Stimulated activated naive B cell treated with anti-CD40 and anti-IgM and Interleukin-4, amounts not matched to agents 10 μg/mL and 1 μg/mL and 100 μg/mL, for 72 hours (primary cell): ENCODE results near the gene MVB12B.

ENCODE experiments used
- ATAC-seq, 2 donors: fragments of 150-1000 bp; cut with Tn5 transposase; replicated peaks; 2 replicates each; pipeline ENCODE4 v1.10.0; 2021; ENCODE audit warnings: moderate library complexity in 1 of 2
- DNase-seq: peaks from one replicate; pipeline ENCODE4 v3.0.0; 2021
- H3K27ac Mint-ChIP-seq: one replicate; pipeline ENCODE4 v1.8.0; 2022; ENCODE audit warnings: mild to moderate bottlenecking, mixed read lengths
- H3K27me3 Mint-ChIP-seq, 2 donors: one replicate each; pipeline ENCODE4 v1.8.0; 2022; ENCODE audit warnings: mixed read lengths in 2 of 2
- H3K36me3 Mint-ChIP-seq, 2 donors: one replicate each; pipeline ENCODE4 v1.8.0; 2022; ENCODE audit warnings: mixed read lengths in 2 of 2, mild to moderate bottlenecking in 1 of 2
- H3K4me1 Mint-ChIP-seq, 2 donors: one replicate each; pipeline ENCODE4 v1.8.0; 2022; ENCODE audit warnings: mixed read lengths in 2 of 2, mild to moderate bottlenecking in 1 of 2
- H3K4me3 Mint-ChIP-seq, 2 donors: one replicate each; pipeline ENCODE4 v1.8.0; 2022; ENCODE audit warnings: mild to moderate bottlenecking in 2 of 2, mixed read lengths in 2 of 2, moderate library complexity in 1 of 2
- H3K9me3 Mint-ChIP-seq, 2 donors: one replicate each; pipeline ENCODE4 v1.8.0; 2022; ENCODE audit warnings: mixed read lengths in 2 of 2, mild to moderate bottlenecking in 1 of 2

MVB12B gene

DNA sequence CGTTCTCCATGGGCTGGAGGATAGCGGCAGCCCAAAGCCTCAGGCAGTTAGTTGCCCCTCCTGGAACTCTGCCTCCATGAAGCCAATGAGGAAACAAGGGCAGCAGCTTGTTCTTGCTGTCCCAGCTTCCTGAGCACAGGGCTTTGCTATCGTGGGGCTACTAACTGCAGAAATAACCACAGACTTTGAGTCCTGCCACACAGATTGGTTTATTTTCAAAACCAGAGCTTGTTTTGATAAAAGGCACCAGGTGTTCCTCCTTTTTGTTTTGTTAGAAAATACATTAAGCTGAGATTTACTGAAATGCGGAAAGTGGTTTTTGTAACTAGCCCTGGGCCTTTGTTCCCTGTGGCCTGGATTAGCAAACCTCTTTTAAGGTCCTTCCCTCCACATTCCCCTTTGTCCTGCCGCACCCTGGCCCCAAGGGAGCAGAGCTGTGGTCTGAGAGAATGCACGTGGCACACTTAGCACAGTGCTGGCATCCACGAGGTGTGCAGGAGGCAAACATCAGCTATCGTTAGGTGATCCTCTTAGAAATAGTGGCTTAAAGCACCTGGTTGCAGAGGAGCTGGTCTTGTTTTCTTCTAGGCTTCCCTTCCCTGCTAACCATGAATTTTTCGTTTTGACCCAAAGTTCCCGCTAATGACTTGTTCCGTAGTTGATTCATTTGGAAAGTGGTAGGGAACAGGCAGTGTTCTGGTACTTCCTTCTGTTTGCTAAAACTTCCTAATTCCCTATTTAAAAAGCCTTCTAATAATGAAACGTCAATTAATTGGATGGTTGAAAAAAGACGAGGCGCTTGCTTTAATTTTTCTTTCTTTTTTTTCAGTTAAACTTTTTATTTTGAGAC, 21.5 kb downstream of the MVB12B start:
- Mint-ChIP-seq H3K9me3 (peaks cover 7 to 10% of the 10 kb centered on the region in 2 donors), H3K4me1 (peaks cover 23 to 37% of the 10 kb centered on the region in 2 donors), H3K36me3 (peaks cover 12 to 25% of the 10 kb centered on the region in 2 donors), H3K27ac (no peak overlapping the region), H3K4me3 (no peak overlapping the region), H3K27me3 (peaks cover 8% of the 10 kb centered on the region in 2 donors)
- peak; percentile 34 to 48 for ATAC-seq
- DNase-seq = no peak

DNA sequence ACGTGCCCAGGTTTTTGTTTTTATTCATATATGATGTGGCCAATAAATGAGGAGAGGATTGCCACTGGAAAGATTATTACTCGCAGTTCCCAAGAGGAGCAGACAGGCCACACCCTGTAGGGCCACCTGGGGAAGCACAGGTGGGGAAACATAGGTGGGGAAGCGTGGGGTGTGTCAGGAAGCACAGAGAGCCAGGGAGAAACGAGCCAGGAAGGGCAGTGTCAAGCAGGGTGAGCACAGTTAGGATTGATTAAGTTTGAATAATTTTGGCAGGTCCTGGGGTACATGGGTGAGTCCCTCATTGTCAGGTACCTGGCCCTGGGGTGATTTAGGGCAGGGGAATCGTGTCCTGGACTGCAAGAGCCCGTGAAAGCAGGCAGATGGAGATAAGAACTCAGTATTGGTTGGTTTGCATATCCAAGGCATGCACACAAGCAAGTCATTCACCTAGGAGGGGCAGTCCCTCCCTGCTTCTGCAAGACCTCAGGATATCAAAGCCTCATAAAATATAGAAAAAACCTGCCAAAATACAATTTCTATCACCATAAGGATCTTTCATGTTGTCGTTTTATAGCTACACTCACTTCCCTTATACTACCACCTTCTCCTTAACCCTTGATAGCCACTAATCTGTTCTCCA, 22.4 kb downstream of the MVB12B start:
- Mint-ChIP-seq H3K4me1 (peaks cover 23 to 37% of the 10 kb centered on the region in 2 donors), H3K4me3 (no peak overlapping the region)

DNA sequence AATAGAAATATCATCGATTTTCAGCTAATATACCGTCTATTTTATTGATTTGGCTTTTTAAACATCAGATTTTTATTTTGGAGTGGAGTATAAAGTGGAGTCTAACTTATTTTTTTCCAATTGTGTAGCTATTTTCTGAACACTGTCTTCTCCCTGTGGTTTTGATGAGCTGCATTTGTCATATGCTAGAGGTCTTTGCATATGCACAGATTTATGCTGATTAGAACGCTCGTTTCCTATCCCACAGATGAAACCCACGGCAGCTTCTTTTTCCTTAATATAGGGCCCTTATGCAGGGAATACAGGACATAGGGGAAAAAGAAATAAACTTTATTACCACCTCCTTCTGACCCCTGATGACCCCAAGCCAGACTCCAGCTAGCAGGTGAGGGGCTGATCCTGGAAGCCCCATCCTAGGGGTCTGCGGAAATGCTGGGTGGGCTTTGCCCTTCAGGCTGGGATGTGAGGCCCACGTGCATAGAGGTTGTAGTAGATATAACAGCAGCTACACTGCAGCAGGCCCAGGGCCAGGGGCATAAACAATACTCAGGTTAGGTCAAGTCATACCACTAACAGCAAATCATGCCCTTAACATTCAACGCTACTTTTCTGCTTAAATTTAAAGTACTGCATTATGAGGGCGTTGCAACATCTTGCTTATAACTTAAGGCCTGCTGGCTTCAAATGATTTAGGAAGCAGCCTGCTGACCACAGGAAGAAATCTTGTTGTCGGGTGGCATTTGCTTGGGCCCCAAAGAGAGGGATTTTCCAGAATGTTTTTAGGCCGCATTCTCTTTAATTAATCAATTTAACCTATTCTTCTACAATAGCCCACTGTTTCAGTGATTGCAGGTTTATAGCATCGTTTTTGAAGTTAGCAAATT, 28.5 kb downstream of the MVB12B start:
- no peaks in the 10 kb centered on the region for H3K27me3 Mint-ChIP-seq
- peaks cover 8 to 10% of the 10 kb centered on the region in 2 donors for H3K9me3 Mint-ChIP-seq
- no peaks in the 10 kb centered on the region for H3K4me1 Mint-ChIP-seq
- ATAC-seq (no peak), DNase-seq (no peak)
- no peak overlapping the region for H3K27ac Mint-ChIP-seq
- peaks cover 14 to 20% of the 10 kb centered on the region in 2 donors for H3K36me3 Mint-ChIP-seq
- no peak overlapping the region for H3K4me3 Mint-ChIP-seq

More for the DNA sequence above, 22.4 kb downstream of the MVB12B start:
- no peak for DNase-seq
- Mint-ChIP-seq H3K27ac (no peak overlapping the region), H3K36me3 (peaks cover 12 to 25% of the 10 kb centered on the region in 2 donors), H3K27me3 (peaks cover 8% of the 10 kb centered on the region in 2 donors), H3K9me3 (peaks cover 7 to 10% of the 10 kb centered on the region in 2 donors)
- no peak for ATAC-seq

DNA sequence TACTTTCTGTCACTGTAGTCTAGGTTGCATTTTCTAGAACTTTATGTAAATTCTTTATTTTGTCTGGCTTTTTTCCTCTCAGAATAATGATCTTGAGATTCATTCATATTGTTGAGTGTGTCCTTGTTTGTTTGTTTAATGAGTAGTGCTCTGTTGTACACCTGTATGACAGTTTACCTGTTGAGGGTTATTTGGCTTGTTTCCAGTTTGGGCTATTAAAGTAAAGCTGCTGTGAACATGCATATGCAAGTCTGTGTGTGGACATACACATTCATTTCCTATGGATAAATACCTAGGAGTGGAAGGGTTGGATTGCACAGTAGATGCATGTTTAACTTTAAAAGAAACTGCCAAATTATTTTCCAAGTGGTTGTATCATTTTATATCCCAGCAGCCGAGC, 30.4 kb downstream of the MVB12B start:
- Mint-ChIP-seq H3K36me3 (peaks cover 6 to 22% of the 10 kb centered on the region in 2 donors), H3K4me3 (no peak overlapping the region), H3K9me3 (peaks cover 6 to 8% of the 10 kb centered on the region in 2 donors), H3K27ac (no peak overlapping the region), H3K4me1 (no peaks in the 10 kb centered on the region), H3K27me3 (no peaks in the 10 kb centered on the region)
- no peak for ATAC-seq
- no peak for DNase-seq

DNA sequence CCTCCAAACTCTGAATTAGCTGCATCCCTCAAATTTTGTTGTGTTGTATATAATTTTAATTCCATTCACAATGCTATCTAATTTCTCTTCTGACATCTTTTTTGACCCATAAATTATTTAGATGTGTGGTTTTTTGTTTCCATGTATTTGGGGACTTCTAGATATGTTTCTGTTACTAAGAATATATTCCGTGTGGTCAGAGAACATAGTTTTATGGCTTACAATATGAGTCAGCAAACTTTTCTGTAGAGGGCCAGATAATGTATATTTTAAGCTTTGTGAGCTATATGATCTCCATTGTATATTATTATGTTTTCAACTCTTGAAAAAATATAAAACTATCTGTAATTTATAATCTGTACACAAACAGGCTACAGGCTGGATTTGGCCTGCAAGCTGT, 33.4 kb downstream of the MVB12B start:
- DNase-seq (no peak), ATAC-seq (no peak)
- H3K9me3 Mint-ChIP-seq = peaks cover 10 to 15% of the 10 kb centered on the region in 2 donors
- H3K4me3 Mint-ChIP-seq = no peak overlapping the region
- no peaks in the 10 kb centered on the region for H3K27me3 Mint-ChIP-seq
- H3K4me1 Mint-ChIP-seq = no peaks in the 10 kb centered on the region
- H3K36me3 Mint-ChIP-seq = peaks cover 15 to 43% of the 10 kb centered on the region in 2 donors
- H3K27ac Mint-ChIP-seq = no peak overlapping the region

DNA sequence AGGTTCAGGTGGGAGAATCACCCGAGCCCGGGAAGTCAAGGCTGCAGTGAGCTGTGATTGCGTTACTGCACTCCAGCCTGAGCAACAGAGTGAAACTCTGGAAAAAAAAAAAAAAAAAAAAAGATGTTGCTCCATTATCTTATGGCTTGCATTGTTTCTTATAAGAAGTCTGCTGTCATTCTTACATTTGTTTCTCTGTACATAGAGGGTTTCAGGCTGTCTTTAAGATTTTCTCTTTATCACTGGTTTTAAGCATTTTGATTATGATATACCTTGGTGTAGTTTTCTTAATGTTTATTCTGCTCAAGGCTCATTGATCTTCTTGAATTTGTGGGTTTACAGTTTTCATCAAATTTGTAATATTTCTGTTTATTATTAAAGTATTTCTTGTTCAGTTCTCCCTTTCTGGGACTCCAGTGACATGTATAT, 35.2 kb downstream of the MVB12B start:
- Mint-ChIP-seq H3K4me3 (no peak overlapping the region), H3K36me3 (peaks cover 15 to 43% of the 10 kb centered on the region in 2 donors), H3K27ac (no peak overlapping the region), H3K9me3 (peaks cover 10 to 15% of the 10 kb centered on the region in 2 donors), H3K4me1 (no peaks in the 10 kb centered on the region), H3K27me3 (no peaks in the 10 kb centered on the region)
- no peak for DNase-seq
- no peak for ATAC-seq

DNA sequence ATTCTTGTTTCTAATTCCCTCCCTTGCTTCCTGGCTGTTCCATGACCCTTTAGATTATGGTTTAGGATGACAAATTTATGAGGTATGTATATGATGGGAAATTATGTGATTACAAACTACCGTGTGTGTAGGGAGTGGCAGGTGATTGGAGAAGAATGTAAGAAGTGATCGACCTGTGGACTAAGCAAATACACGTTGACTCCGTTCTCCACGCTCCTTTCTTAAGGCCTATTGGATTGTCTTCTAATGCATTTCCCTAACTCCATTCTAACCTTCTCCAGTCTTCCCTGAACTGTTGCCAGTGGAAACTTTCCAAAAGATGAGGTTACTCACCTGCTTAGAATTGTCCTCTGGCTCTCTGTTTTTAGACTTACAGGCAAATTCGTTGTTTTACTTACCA, 36.6 kb downstream of the MVB12B start:
- Mint-ChIP-seq H3K36me3 (peaks cover 15 to 43% of the 10 kb centered on the region in 2 donors), H3K4me1 (no peaks in the 10 kb centered on the region), H3K9me3 (peaks cover 10 to 15% of the 10 kb centered on the region in 2 donors), H3K27ac (no peak overlapping the region), H3K4me3 (no peak overlapping the region), H3K27me3 (no peaks in the 10 kb centered on the region)
- no peak for ATAC-seq
- DNase-seq = no peak

DNA sequence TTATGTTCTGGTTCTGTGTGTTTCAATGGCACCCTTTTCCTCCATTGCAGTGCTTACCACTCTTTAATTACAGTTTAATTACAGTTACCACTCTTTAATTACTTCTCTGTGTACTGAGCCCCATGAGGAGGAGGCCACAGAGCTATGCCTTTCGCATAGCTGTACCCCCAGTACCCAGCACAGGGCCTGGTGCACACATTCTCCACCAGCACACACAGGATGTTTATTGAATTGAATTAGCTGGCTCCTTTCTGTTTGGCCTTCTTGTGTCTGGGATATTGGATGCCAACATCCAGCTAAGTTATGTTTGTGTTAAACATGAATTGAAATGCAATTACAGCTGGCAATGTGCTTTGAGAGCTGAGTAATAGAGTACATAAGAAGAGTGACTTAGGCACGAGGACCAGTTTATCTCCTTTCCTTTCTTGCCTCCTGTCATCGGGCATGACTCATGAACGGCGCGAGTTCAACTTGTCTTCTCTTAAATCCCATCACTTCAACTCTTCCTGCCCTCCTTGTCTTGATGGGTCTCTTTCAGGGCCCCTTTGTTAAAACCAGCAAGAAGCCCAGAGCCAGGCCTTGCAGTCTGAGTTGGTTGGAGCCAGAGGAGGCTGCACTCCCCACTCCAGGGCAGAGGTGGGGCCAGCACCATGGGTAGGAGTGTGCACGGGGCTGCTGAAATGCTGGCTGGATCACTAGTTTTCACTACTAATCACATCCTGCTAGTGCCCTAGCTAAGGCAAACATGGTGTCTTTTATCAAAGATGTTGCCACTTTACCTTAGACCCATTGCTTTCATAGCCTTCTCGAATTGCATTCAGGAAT, 37.4 kb downstream of the MVB12B start:
- Mint-ChIP-seq H3K27ac (no peak overlapping the region), H3K9me3 (peaks cover 10 to 15% of the 10 kb centered on the region in 2 donors), H3K4me1 (no peaks in the 10 kb centered on the region), H3K4me3 (no peak overlapping the region), H3K27me3 (no peaks in the 10 kb centered on the region), H3K36me3 (peaks cover 15 to 43% of the 10 kb centered on the region in 2 donors)
- DNase-seq = no peak
- ATAC-seq = no peak

DNA sequence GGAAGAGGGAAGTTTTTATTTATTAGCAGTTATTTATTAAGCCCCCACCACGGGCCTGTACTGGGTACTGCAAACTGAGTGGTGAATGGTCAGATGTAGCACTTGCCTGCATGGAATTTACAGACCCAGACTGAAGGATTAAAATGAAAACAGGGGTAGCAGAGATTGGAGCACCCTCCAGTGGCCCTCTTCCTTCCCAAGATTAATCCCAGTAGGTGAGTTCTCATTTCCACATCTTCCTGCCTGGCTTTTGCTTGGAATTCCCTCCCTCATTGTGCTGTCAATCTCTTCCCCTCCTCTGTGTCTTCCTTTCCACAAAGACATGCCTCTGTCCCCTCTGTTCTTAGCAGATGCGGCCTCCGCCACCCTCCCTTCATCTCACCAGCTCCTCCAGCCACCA, 39.2 kb downstream of the MVB12B start:
- Mint-ChIP-seq H3K9me3 (peaks cover 5 to 12% of the 10 kb centered on the region in 2 donors), H3K4me1 (no peaks in the 10 kb centered on the region), H3K4me3 (no peak overlapping the region), H3K27ac (no peak overlapping the region), H3K36me3 (peaks cover 10 to 32% of the 10 kb centered on the region in 2 donors), H3K27me3 (no peaks in the 10 kb centered on the region)
- ATAC-seq (no peak), DNase-seq (no peak)

DNA sequence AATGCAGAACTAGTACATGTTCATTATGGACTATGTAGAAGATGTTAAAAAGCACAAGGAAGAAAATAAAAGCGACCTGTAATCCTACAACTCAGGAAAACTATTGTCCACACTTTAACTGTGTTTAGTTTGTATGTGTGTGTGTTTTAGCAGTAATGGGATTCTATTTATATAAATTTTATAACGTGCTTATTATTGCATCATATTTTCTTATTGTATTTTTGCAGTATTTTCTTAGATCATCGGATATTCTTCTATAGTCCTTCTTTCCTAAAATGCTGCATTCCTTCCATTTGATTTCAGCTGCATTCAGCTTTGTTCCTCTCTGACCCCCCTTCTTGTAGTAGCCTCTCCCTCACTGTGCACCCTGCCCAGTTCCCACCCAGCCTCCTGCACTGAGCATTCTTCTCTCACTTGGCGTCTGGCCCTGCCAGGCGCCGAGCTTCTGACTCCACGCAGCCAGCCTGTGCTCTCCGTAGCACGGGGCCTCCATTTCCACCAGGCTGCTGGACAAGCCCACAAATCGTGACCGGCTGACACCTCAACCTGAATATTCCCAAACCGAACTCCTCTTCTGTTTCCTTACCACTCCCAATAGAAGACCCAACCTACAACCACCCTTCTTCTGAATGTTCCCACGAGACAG, 39.9 kb downstream of the MVB12B start:
- Mint-ChIP-seq H3K4me3 (no peak overlapping the region), H3K27me3 (no peaks in the 10 kb centered on the region), H3K36me3 (peaks cover 9 to 27% of the 10 kb centered on the region in 2 donors), H3K4me1 (no peaks in the 10 kb centered on the region), H3K9me3 (peaks cover 3 to 7% of the 10 kb centered on the region in 2 donors), H3K27ac (no peak overlapping the region)
- ATAC-seq = no peak
- DNase-seq = no peak

DNA sequence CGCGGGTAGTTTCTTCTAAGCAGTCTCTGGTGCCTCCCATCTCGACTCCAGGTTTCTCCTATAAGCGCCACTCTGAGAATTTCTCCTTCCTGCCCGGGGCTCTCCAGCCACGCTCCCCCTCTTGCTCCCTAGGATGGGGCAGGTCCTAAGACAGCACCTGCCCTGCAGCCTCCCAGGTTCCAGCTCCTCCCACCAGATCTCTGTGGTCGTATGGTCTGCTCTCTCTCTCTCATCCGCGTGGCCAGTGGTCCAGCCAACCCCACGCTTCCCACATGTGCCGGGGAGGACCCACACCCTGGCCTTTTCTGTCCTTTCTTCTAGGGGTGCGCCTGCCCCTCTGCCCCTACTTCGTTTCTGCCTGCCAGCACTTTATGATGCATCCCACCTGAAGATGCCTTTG, 40.5 kb downstream of the MVB12B start:
- Mint-ChIP-seq H3K9me3 (peaks cover 3 to 7% of the 10 kb centered on the region in 2 donors), H3K27me3 (no peaks in the 10 kb centered on the region), H3K36me3 (peaks cover 9 to 21% of the 10 kb centered on the region in 2 donors), H3K4me3 (no peak overlapping the region), H3K4me1 (no peaks in the 10 kb centered on the region), H3K27ac (no peak overlapping the region)
- ATAC-seq = no peak
- DNase-seq = no peak

DNA sequence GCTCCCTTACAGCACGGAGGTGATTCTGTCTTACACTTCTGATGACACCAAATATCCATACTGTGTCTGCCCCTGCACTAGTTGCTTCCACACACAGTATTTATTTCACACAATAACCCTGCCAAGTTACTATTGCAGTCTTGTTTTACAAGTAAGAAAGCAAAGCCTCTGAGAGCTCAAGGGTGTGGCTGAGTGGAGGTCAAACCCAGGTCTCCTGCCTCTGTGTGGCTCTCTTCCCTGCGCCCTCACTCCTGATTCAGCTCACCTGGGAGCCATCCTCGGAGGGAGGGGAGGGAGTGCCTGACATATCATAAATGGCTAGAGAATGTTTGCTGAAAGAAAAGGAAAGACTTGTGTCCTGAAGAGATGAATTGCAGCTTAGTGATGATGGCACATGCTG, 41.0 kb downstream of the MVB12B start:
- Mint-ChIP-seq H3K4me3 (no peak overlapping the region), H3K36me3 (peaks cover 9 to 16% of the 10 kb centered on the region in 2 donors), H3K4me1 (peaks cover 0 to under 1% of the 10 kb centered on the region in 2 donors), H3K9me3 (peaks cover 3 to 7% of the 10 kb centered on the region in 2 donors), H3K27ac (no peak overlapping the region), H3K27me3 (no peaks in the 10 kb centered on the region)
- DNase-seq = no peak
- ATAC-seq = no peak

DNA sequence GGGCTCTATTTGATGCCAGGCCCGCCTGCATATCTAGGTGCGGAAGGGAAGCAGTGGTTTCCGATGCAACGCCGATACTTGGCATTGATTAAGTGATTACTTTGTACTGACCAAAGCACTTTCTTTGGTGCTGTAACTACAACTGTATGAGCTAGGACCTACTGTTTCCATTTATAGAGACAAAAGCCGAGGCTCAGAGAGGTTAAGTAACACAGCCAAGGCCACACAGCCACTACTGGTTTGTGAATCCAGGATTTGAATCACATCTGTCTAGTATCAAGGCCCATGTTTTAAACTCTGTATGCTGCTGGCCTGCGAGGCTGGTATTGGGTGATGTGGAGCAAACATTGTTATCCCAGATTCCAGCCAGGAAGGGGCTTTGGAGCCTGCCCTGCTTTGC, 41.4 kb downstream of the MVB12B start:
- Mint-ChIP-seq H3K4me3 (no peak overlapping the region), H3K4me1 (peaks cover 0 to 2% of the 10 kb centered on the region in 2 donors), H3K27me3 (no peaks in the 10 kb centered on the region), H3K9me3 (peaks cover 3 to 7% of the 10 kb centered on the region in 2 donors), H3K27ac (no peak overlapping the region), H3K36me3 (peaks cover 9 to 16% of the 10 kb centered on the region in 2 donors)
- ATAC-seq (no peak), DNase-seq (no peak)
